Stimulated activated naive CD4-positive, alpha-beta T cell (primary cell): ENCODE measurements around the gene USP40.

Experiments
- DNase-seq, 6 experiments: peaks; one replicate each; lab custom pipeline; 2025; lab: John Stamatoyannopoulos, UW

The USP40 gene

DNA sequence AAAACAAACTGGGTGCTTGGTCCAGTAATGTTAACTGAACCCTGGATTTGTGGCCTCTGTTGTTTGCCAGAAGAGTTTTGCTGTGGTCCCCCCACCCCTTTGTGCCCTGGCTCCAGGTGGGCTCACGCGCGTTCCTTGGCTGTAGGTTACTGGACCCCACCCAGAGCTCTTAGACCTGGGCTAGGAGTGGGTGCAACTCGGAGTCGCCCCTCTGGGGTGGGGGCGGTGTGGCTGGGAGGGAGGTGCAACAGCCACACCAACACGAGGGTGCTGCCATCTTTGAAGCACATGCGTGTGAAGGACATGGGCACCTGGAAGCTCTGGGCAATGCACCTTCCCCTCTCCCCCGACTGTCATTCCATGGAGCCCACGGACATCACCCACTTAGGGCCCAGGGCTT lies 92.7 kb downstream of the USP40 start:
- no peak for DNase-seq

GRCh38 chr2:233473386-233473791 lies 93.2 kb downstream of the USP40 start:
- no peak for DNase-seq

- DNase-seq = no peak
Observed at GRCh38 chr2:233471291-233472035, 95.1 kb downstream of the USP40 start.

GRCh38 chr2:233470839-233471238 lies 95.7 kb downstream of the USP40 start:
- DNase-seq = no peak

DNA sequence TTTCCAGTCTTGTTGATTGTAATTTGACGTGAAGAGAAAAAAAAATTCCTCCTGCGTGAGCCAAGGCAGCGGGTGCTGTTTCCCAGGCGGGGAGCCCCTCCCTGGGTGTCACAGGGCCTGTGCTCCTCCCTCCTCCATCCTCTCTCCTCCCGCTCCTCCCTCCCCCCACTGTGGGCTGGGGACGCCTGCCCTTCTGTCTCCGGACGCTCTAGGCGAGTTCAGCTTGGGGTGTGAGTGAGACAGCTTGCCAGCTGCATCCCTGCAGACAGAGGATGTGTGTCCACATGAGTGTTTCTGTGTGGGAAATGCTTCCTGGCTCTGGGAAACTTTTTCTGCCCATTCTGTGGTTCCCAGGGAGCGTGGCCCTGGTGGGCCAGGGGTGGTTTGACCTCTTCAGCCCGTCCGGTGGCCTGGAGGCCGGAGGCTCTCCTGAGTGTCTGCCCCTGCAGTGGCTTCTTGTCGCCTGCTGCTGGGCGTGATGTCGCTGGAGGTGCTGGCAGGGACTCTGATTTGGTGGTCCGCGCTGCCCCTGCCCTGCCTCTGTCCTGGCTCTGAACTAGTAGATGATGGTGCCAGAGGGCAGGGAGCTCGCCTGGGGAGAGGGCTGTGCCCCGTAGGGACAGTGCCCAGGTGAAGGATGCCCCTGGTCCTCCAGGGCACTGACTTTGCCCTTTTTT lies 96.4 kb downstream of the USP40 start:
- DNase-seq = no peak

GRCh38 chr2:233469261-233470010 lies 97.1 kb downstream of the USP40 start:
- DNase-seq = no peak

GRCh38 chr2:233468741-233469110 lies 97.9 kb downstream of the USP40 start:
- no peak for DNase-seq

DNA sequence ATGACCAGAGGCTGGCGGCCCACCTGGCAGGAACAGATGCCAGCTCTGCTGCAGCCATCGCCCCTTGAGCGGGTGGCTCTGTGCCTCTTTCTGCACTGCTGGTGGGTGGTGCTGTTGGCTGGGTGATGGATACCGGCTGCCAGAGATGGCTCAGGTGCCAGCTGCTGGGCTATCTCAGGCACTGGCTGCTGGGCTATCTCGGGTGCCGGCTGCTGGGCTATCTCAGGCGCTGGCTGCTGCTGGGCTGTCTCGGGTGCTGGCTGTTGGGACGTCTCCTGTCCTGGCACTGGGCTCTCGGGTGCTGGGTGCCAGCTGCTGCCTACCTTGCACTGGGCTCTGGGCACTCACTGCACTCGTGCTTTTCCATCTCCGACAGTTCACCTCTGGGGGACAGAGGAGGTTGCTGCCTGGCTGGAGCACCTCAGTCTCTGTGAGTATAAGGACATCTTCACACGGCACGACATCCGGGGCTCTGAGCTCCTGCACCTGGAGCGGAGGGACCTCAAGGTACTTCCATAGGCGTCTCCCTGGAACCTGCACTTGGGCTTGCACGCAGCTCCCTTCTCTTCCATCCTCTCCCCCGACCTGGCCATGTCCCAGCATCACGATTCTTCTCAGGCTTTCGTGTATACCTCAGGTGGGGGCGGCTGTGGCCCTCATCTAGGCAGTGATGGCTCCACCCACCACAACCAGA lies 98.4 kb downstream of the USP40 start:
- no peak for DNase-seq

DNA sequence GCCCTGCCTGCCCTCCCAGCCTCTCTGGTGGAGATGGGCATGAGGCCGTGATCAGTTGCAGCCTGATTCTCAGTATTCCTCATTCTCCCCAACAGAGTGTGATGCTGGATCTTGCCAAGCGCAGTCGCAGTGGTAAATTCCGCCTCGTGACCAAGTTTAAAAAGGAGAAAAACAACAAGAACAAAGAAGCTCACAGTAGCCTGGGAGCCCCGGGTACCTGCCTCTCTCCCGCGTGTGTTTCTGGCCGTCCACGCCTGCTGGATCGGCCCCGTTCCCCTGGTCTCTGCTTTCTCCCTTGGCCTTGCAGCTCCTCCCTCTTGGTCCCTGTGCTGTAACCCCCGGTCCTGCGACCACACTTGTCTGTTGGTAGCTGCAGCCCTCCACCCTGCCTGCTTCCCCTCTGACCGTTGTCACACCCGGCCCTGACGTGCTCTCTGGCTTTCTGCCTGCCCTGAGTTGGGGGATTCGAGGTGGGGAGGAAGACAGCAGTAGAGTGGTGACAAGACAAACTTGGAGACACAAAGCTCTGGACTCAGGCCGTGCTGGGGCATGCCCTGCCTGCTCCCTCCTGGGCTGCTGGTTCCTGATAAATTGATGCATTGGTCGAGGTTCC lies 99.5 kb downstream of the USP40 start:
- no peak for DNase-seq

GRCh38 chr2:233464531-233465240 lies 101.9 kb downstream of the USP40 start:
- no peak for DNase-seq

DNA sequence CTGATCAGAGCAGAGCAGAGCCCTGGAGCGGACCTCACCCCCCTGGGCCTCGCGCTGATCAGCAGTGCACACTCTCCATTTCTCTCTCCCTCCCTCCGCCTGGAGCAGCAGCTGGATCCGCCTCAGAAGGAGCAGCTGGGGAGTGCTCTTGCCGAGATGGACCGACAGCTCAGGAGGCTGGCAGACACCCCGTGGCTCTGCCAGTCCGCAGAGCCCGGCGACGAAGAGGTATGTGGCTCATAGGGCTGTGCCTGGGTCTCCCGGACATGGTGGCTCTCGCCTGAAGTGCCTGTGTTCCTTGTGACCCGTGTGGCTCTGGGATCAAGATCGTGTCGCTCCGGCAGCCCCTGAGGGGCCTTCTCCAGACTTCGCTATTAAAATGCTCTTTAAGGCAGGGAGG lies 102.5 kb downstream of the USP40 start:
- DNase-seq = no peak

DNA sequence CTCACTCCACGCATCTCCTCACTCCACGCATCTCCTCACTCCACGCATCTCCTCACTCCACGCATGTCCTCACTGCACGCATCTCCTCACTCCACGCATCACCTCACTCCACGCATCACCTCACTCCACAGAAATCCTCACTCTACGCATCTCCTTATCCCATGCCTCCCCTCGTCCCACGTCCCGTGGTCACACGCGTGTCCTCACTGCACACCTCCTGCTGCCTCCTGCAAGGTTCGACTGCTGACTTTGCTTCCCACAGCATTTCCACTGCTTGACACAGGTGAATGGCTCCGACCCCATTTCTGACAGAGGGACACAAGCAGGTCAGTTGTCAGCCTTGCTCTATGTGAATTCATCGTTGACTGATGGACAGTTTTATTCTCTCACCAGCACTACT lies 103.0 kb downstream of the USP40 start:
- DNase-seq = no peak

DNA sequence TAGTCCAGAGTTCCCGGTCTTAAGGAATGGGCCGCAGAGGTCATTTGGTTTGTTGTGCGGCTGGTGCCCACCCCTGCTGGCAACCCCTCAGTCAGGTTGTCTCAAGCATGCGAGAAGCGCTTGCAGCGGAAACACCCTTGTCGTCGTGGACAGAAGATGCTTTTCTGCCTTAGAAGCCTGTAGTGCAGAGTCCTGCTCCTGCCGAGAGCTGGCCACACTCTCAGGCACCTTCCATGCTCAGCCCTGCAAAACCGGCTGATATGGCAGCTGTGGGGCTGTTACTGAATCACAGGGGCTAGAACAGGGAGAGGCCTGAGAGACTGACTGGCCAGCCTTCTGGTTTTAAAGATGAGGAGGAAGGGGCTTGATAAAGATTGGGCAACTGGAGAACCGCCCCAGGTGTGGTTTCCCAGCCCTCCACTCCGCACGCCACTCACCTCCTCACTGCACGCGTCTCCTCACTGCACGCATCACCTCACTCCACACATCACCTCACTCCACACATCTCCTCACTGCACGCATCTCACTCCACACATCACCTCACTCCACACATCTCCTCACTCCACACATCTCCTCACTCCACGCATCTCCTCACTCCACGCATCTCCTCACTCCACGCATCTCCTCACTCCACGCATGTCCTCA lies 103.6 kb downstream of the USP40 start:
- DNase-seq = no peak

- no peak for DNase-seq
Observed at GRCh38 chr2:233462202-233462785, 104.3 kb downstream of the USP40 start.

- no peak for DNase-seq
Observed at GRCh38 chr2:233461481-233461891, 105.1 kb downstream of the USP40 start.

DNA sequence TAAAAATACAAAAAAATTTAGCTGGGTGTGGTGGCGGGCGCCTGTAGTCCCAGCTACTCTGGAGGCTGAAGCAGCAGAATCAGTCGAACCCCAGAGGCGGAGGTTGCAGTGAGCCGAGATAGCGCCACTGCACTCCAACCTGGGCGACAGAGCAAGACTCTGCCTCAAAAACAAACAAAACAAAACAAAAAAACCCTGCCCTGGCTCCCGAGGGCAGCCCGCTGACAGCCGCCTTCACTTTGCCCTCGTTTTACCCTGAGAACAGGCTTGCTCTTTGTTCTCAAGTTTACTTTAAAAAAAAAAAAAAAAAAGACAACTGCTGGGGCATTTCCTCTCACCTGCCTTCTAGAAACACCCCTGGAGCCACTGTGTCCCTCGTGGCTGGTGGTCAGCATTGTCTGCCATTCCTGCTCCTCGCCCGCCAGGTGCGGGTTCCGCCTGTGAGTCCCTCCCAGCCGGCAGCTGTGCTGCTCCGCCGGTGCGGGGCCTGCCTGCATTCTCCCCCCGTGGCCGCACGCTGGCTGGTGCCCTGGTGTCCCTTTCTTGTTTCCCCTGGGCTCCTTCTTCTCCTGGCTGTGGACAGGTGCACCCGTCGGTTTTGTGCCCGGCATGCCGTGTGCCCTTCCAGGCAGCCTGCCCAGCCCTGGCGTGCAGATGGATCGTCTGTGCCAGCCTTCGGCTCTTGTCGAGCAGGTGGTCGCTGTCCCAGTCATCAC lies 105.7 kb downstream of the USP40 start:
- DNase-seq = no peak

GRCh38 chr2:233459426-233459825 lies 107.2 kb downstream of the USP40 start:
- DNase-seq = no peak

- DNase-seq = no peak
Observed at GRCh38 chr2:233458826-233459225, 107.8 kb downstream of the USP40 start.

DNA sequence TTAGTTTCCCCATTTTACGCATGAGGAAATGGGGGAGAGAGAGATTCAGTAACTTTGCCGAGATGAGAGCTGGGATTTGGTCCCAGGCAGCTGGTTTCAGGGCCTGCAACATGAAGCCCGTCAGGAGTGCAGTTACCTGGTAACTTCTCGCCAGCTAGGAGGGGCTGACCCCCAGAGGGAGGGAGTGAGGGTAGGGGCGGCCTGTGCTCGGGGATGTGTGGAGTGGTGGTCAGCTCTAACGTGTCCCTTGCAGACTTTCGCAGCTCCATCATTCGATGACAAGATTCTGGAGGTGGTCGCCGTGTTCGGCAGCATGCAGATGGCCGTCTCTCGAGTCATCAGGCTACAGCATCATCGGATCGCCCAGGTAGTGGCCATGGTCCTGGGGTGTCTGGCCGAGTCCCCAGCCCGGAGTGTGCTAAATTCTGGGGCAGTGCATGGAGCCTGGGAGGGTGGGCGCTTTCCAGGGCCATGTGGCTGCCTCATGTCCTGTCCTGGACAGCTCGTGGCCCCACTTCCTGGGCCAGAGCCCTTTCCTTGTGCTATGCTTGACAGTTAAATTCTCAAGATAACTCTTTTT lies 108.5 kb downstream of the USP40 start:
- DNase-seq = no peak
